ENCODE results near the gene TACC3. TPM values are rescaled to one million over a fixed set of nuclear protein-coding genes. Genes with fewer than 3 reads are reported as not detected.

The TACC3 gene
- total and polyA plus RNA-seq, 2 of the 8 experiments (the other 6 are each of a cell fraction or from before 2014, with no cell fraction given), result 73.8 to 148 TPM

- Histone ChIP-seq H3K14ac (ENCODE audit: insufficient read length) (no peak overlapping the region), H2BK15ac (ENCODE audit: low read length) (no peak overlapping the region), H3K4ac (replicated peaks; ENCODE audit: insufficient read length, low read depth, low read length) (no peak overlapping the region), H3K18ac (ENCODE audit: extremely low read depth, low read length) (no peak overlapping the region), H2BK12ac (ENCODE audit: low read depth, low read length) (no peak overlapping the region), H3K4me2 (ENCODE audit: insufficient read depth in 1 of 2, low read depth in 2 of 2, low read length in 2 of 2) (peak overlapping the region; percentile 70 to 81; a peak in 3 of 4 replicates), H3K79me2 (ENCODE audit: control insufficient read depth in 1 of 2, insufficient read depth in 2 of 2, low read length in 2 of 2) (no peaks in the 10 kb centered on the region), H2AFZ (ENCODE audit: low read length) (no peak overlapping the region), H4K20me1 (replicated peaks in 1 of 2; ENCODE audit: control insufficient read depth in 1 of 2, insufficient read depth in 2 of 2, low read length in 2 of 2) (peaks cover 0 to 5% of the 10 kb centered on the region in 2 experiments), H3K4me1 (replicated peaks in 1 of 4; ENCODE audit: control insufficient read depth in 3 of 4, insufficient read depth in 4 of 4, low read length in 3 of 4) (peaks cover 3 to 6% (median 4%) of the 10 kb centered on the region in 4 experiments; a peak in 6 of 7 replicates), H3K9ac (replicated peaks in 1 of 4; ENCODE audit: extremely low read depth in 1 of 4, low read depth in 3 of 4, low read length in 3 of 4) (no peak overlapping the region), H2BK5ac (ENCODE audit: low read depth, low read length) (no peak overlapping the region), H3K27ac (ENCODE audit: low read depth, low read length) (no peak overlapping the region), H3K56ac (replicated peaks; ENCODE audit: insufficient read length, low read depth, low read length) (no peak overlapping the region), H3K9me3 (ENCODE audit: insufficient read depth in 2 of 2, low read depth in 1 of 2, low read length in 1 of 2) (no peaks in the 10 kb centered on the region), H4K5ac (ENCODE audit: insufficient read length, low read depth, low read length) (no peak overlapping the region), H4K8ac (ENCODE audit: extremely low read depth, insufficient read depth, low read length) (no peak overlapping the region), H4K91ac (replicated peaks; ENCODE audit: insufficient read length, low read length) (no peak overlapping the region), H2BK120ac (replicated peaks; ENCODE audit: low read depth, low read length) (no peak overlapping the region), H3K36me3 (ENCODE audit: control insufficient read depth in 2 of 4, insufficient read depth in 4 of 4, low read length in 3 of 4) (no peaks in the 10 kb centered on the region), H3K79me1 (ENCODE audit: low read depth, low read length) (no peaks in the 10 kb centered on the region), H3K23ac (ENCODE audit: insufficient read length) (no peak overlapping the region), H2AK5ac (ENCODE audit: low read depth, low read length) (no peak overlapping the region), H3K27me3 (replicated peaks in 1 of 4; ENCODE audit: control insufficient read depth in 3 of 4, extremely low read depth in 1 of 4, insufficient read depth in 3 of 4, low read length in 3 of 4) (peaks cover 11 to 17% (median 13%) of the 10 kb centered on the region in 4 experiments), H3K4me3 (ENCODE audit: extremely low read depth in 1 of 4, insufficient read depth in 2 of 4, low read depth in 3 of 4, low read length in 4 of 4) (peak overlapping the region in 1 of 4 experiments; percentile 67; a peak in 1 of 8 replicates), H2BK20ac (ENCODE audit: low read length) (no peak overlapping the region), H3K23me2 (ENCODE audit: low read depth, low read length) (peaks cover 6% of the 10 kb centered on the region; the same call in 1 of the 2 replicates)
- DNase-seq (ENCODE audit: low read depth in 1 of 2, low spot score in 2 of 2) (no peak), FAIRE-seq (no peak)
- ChIA-PET POLR2A (ENCODE audit: partially characterized antibody) (interaction anchor here (1.0 kb wide), 1 partner anchor 12 kb away, joined by 3 read pairs; no protein-coding TSS in a partner anchor), CTCF (ENCODE audit: partially characterized antibody) (interaction anchor here (0.6 to 4.3 kb wide), 7 partner anchors 11 to 784 kb away, joined by 3 to 30 read pairs (median 3); no protein-coding TSS in a partner anchor)
- 83% methylated on average over 13 of the region's 13 CpGs; no CpG with 5 or more reads in 1 of the 2 experiments for WGBS, 2 experiments (ENCODE audit: extremely low coverage in 1 of 2, insufficient coverage in 1 of 2, insufficient read length in 1 of 2, insufficient replicate concordance in 2 of 2, low coverage in 1 of 2, low lambda C conversion rate in 2 of 2, missing lambda C conversion rate in 1 of 2)
- TF ChIP-seq RBBP5 (IDR thresholded peaks at IDR 0.05; ENCODE audit: borderline replicate concordance, low read depth, low read length) (no peak), CBX5 (IDR thresholded peaks at IDR 0.05; ENCODE audit: low read depth, low read length) (no peak), GTF2F1 (IDR thresholded peaks at IDR 0.05; ENCODE audit: borderline replicate concordance, low read depth, low read length) (no peak), CHD2 (IDR thresholded peaks at IDR 0.05; ENCODE audit: low read length) (no peak), TBP (IDR thresholded peaks at IDR 0.05; ENCODE audit: low read depth, low read length) (no peak)
These were observed 38.5 kb upstream of the TACC3 start for GRCh38 chr4:1682860-1683259.
